HepG2 (cell line): ENCODE measurements around the gene RIPOR1. TPM values are rescaled to one million over a fixed set of nuclear protein-coding genes. Genes with fewer than 3 reads are reported as not detected.

Experiments used
- ASH2L ChIP-seq: fragments of 300-600, 200-600 bp; sonication (generic); IDR thresholded peaks from 2 replicates; pipeline ENCODE4 v1.7.0; 2017; ENCODE audit warnings: low read depth, mild to moderate bottlenecking, moderate library complexity, mixed read lengths, low read length; ENCODE audit not compliant: insufficient read length
- CTCF ChIP-seq: sonication (generic); formaldehyde crosslinking; IDR thresholded peaks from 2 replicates; pipeline ENCODE4 v1.5.0; 2020; ENCODE audit warnings: mild to moderate bottlenecking, missing genetic modification reagents, moderate library complexity
- FOXO1 ChIP-seq: sonication (generic); formaldehyde crosslinking; IDR thresholded peaks from 2 replicates; pipeline ENCODE4 v1.4.0; 2020; ENCODE audit warnings: missing genetic modification reagents
- GFI1 ChIP-seq: sonication (generic); formaldehyde crosslinking; IDR thresholded peaks from 2 replicates; pipeline ENCODE4 v1.5.0; 2020; ENCODE audit warnings: missing genetic modification reagents, mild to moderate bottlenecking, borderline replicate concordance
- PHF21A ChIP-seq: sonication (generic); formaldehyde crosslinking; IDR thresholded peaks from 2 replicates; pipeline ENCODE4 v1.5.0; 2020; ENCODE audit warnings: mild to moderate bottlenecking, missing genetic modification reagents
- PRMT3 ChIP-seq: sonication (generic); formaldehyde crosslinking; IDR thresholded peaks from 2 replicates; pipeline ENCODE4 v1.8.1; 2022; ENCODE audit warnings: low read depth, mild to moderate bottlenecking, moderate library complexity, missing genetic modification reagents, borderline replicate concordance
- TFDP1 ChIP-seq: IDR thresholded peaks from 2 replicates; pipeline ENCODE4 v1.6.1; 2016; ENCODE audit warnings: missing compliant biosample characterization, missing genetic modification reagents, borderline replicate concordance
- ZBTB3 ChIP-seq: sonication (generic); formaldehyde crosslinking; IDR thresholded peaks from 2 replicates; pipeline ENCODE4 v1.4.0; 2020; ENCODE audit warnings: low read depth, mild to moderate bottlenecking, moderate library complexity, missing genetic modification reagents, borderline replicate concordance
- ZNF331 ChIP-seq: sonication (generic); formaldehyde crosslinking; IDR thresholded peaks from 2 replicates; pipeline ENCODE4 v1.4.0; 2020; ENCODE audit warnings: missing genetic modification reagents
- ZNF343 ChIP-seq: sonication (generic); formaldehyde crosslinking; IDR thresholded peaks from 2 replicates; pipeline ENCODE4 v1.4.0; 2020; ENCODE audit warnings: mild to moderate bottlenecking, missing genetic modification reagents
- ZNF879 ChIP-seq: sonication (generic); formaldehyde crosslinking; IDR thresholded peaks from 2 replicates; pipeline ENCODE4 v1.8.1; 2023; ENCODE audit warnings: missing genetic modification reagents
- ZSCAN20 ChIP-seq: sonication (generic); formaldehyde crosslinking; IDR thresholded peaks from 2 replicates; pipeline ENCODE4 v1.4.0; 2020; ENCODE audit warnings: missing genetic modification reagents, mild to moderate bottlenecking, borderline replicate concordance
- polyA plus RNA-seq, 8 experiments: library from polyadenylated mRNA; depleted of rRNA in 3 of 8; stranded (reverse) in 7 of 8; unstranded in 1 of 8; fragments of >200 nt; fragmentation: Illumina TruSeq in 4 of 8; extraction: Trizol in 4 of 8; gene quantifications; 2 replicates each; pipeline versions ENCODE4 v1.2.1 to v1.2.3, GENCODE V29; 2011 to 2016; ENCODE audit warnings: low read depth in 4 of 8, missing spikeins in 1 of 8, mixed read lengths in 1 of 8; ENCODE audit not compliant: insufficient read depth in 1 of 8
- total RNA-seq, 5 experiments: library from RNA; depleted of rRNA; stranded (reverse); fragments of >200 nt; fragmentation: Illumina TruSeq; extraction: Trizol; gene quantifications; 2 replicates each; pipeline ENCODE4 v1.2.3, GENCODE V29; 2016; ENCODE audit warnings: low read depth in 1 of 5
- TF ChIP-seq, protein P1 (sequence below): sonication (generic); formaldehyde crosslinking; IDR thresholded peaks from 2 replicates; pipeline ENCODE4 v1.5.1; 2020; ENCODE audit warnings: mild to moderate bottlenecking, missing genetic modification reagents, borderline replicate concordance
- TF ChIP-seq, protein P2 (sequence below): sonication (generic); formaldehyde crosslinking; IDR thresholded peaks from 2 replicates; pipeline ENCODE4 v1.4.0; 2020; ENCODE audit warnings: missing genetic modification reagents
- TF ChIP-seq, protein P3 (sequence below): sonication (generic); formaldehyde crosslinking; IDR thresholded peaks from 2 replicates; pipeline ENCODE4 v1.4.0; 2020; ENCODE audit warnings: missing genetic modification reagents
- TF ChIP-seq, protein P4 (sequence below): sonication (generic); formaldehyde crosslinking; conservative IDR thresholded peaks from 2 replicates; pipeline ENCODE4 v1.8.1; 2023; ENCODE audit warnings: missing genetic modification reagents

The RIPOR1 gene
- total and polyA plus RNA-seq, 2 of the 13 experiments (the other 11 are each of a cell fraction or from before 2014, with no cell fraction given), result 4.6 to 8.1 TPM

DNA sequence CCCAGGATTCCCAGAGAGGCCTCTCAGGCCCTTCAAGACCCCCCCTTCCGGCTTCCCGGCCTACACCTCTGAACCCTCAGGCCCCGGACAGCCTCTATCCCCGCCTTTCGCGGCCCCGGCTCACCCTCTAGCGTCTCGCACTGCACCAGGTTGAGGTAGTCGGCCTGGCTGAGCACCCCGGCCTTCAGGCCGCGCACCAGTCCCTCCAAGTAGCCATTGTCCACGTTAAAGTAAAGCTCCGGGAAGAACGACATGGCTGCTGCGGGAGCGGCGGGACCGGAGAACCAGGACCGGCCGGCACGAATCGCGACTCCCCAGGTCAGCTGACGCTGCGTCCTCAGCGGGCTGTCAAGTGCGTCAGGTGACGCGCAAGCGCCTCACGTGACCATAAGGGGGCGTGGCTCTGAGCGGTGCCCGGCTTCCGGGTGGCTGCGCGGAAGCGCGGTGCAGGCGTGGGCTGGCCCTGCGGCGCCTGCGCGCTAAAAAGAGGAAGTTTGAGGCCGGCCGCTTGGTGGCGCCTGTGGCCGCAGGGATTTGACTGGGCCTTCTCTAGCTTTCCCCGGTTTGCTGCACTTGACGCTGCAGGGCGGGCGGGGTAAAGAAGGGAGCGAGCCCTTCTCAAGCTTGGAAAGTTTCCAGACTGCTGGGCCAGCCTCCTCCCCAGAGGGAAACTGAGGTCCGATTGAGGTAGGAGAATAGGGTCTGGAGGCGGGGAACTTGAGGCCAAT, 47.6 kb upstream of the RIPOR1 start, which contains the start of gene ATP6V0D1 (continued):
- TF ChIP-seq CTCF (CRISPR knock-in tag) (peak; percentile 97), PHF21A (peak; percentile 87), TFDP1 (peak; percentile 81; the same call in 1 of the 2 replicates), FOXO1 (CRISPR knock-in tag) (peak; percentile 45), ZNF343 (CRISPR knock-in tag) (peak; percentile 68; the same call in 1 of the 2 replicates), ZNF331 (CRISPR knock-in tag) (peak; percentile 76; the same call in 1 of the 2 replicates), ZSCAN20 (no peak), ZBTB3 (no peak; the same call in 1 of the 2 replicates), PRMT3 (CRISPR knock-in tag) (no peak), GFI1 (CRISPR knock-in tag) (peak; percentile 54; the same call in 1 of the 2 replicates), ASH2L (peak; percentile 84), ZNF879 (CRISPR knock-in tag) (no peak)
- TF ChIP-seq, protein P1, sequence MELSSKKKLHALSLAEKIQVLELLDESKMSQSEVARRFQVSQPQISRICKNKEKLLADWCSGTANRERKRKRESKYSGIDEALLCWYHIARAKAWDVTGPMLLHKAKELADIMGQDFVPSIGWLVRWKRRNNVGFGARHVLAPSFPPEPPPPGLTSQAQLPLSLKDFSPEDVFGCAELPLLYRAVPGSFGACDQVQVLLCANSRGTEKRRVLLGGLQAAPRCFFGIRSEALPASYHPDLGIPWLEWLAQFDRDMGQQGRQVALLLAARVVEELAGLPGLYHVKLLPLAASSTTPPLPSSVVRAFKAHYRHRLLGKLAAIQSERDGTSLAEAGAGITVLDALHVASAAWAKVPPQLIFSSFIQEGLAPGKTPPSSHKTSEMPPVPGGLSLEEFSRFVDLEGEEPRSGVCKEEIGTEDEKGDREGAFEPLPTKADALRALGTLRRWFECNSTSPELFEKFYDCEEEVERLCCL (CRISPR knock-in tag), result no peak; the same call in 1 of the 2 replicates
- TF ChIP-seq, protein P2, sequence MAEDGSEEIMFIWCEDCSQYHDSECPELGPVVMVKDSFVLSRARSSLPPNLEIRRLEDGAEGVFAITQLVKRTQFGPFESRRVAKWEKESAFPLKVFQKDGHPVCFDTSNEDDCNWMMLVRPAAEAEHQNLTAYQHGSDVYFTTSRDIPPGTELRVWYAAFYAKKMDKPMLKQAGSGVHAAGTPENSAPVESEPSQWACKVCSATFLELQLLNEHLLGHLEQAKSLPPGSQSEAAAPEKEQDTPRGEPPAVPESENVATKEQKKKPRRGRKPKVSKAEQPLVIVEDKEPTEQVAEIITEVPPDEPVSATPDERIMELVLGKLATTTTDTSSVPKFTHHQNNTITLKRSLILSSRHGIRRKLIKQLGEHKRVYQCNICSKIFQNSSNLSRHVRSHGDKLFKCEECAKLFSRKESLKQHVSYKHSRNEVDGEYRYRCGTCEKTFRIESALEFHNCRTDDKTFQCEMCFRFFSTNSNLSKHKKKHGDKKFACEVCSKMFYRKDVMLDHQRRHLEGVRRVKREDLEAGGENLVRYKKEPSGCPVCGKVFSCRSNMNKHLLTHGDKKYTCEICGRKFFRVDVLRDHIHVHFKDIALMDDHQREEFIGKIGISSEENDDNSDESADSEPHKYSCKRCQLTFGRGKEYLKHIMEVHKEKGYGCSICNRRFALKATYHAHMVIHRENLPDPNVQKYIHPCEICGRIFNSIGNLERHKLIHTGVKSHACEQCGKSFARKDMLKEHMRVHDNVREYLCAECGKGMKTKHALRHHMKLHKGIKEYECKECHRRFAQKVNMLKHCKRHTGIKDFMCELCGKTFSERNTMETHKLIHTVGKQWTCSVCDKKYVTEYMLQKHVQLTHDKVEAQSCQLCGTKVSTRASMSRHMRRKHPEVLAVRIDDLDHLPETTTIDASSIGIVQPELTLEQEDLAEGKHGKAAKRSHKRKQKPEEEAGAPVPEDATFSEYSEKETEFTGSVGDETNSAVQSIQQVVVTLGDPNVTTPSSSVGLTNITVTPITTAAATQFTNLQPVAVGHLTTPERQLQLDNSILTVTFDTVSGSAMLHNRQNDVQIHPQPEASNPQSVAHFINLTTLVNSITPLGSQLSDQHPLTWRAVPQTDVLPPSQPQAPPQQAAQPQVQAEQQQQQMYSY (CRISPR knock-in tag), result no peak
- TF ChIP-seq, protein P3, sequence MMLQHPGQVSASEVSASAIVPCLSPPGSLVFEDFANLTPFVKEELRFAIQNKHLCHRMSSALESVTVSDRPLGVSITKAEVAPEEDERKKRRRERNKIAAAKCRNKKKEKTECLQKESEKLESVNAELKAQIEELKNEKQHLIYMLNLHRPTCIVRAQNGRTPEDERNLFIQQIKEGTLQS, result no peak
- TF ChIP-seq, protein P4, sequence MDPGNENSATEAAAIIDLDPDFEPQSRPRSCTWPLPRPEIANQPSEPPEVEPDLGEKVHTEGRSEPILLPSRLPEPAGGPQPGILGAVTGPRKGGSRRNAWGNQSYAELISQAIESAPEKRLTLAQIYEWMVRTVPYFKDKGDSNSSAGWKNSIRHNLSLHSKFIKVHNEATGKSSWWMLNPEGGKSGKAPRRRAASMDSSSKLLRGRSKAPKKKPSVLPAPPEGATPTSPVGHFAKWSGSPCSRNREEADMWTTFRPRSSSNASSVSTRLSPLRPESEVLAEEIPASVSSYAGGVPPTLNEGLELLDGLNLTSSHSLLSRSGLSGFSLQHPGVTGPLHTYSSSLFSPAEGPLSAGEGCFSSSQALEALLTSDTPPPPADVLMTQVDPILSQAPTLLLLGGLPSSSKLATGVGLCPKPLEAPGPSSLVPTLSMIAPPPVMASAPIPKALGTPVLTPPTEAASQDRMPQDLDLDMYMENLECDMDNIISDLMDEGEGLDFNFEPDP (CRISPR knock-in tag), result peak; percentile 96; the same call in 1 of the 2 replicates
